Activated naive CD8-positive, alpha-beta T cell treated with anti-CD3 and anti-CD28 coated beads for 36 hours (primary cell): ENCODE results near the gene VMP1. TPM values are rescaled to one million over a fixed set of nuclear protein-coding genes. Genes with fewer than 3 reads are reported as not detected.
"Not testable (repeated sequence)": the region's sequence is repeated elsewhere in the genome, so short reads cannot be mapped to it uniquely, and the experiment has no call there.

ENCODE experiments used
- DNase-seq: peaks from one replicate; pipeline ENCODE4 v3.0.0; 2021
- H3K27ac Mint-ChIP-seq: one replicate; pipeline ENCODE4 v1.8.0; 2022; ENCODE audit warnings: mild to moderate bottlenecking, moderate library complexity, mixed read lengths
- H3K27me3 Mint-ChIP-seq: one replicate; pipeline ENCODE4 v1.8.0; 2022; ENCODE audit warnings: mild to moderate bottlenecking, mixed read lengths
- H3K36me3 Mint-ChIP-seq: one replicate; pipeline ENCODE4 v1.8.0; 2021; ENCODE audit warnings: mild to moderate bottlenecking, mixed read lengths
- H3K4me1 Mint-ChIP-seq: one replicate; pipeline ENCODE4 v1.8.0; 2021; ENCODE audit warnings: mixed read lengths
- H3K4me3 Mint-ChIP-seq: one replicate; pipeline ENCODE4 v1.8.0; 2022; ENCODE audit warnings: mild to moderate bottlenecking, moderate library complexity, mixed read lengths
- H3K9me3 Mint-ChIP-seq: one replicate; pipeline ENCODE4 v1.8.0; 2022; ENCODE audit warnings: mixed read lengths
- total RNA-seq, 2 experiments: library from RNA; stranded (reverse); gene quantifications; one replicate each; pipeline ENCODE4 v1.2.3, GENCODE V29; 2021

VMP1 gene
- total RNA-seq, 2 experiments from 2014 or later, result 137 to 143 TPM

DNA sequence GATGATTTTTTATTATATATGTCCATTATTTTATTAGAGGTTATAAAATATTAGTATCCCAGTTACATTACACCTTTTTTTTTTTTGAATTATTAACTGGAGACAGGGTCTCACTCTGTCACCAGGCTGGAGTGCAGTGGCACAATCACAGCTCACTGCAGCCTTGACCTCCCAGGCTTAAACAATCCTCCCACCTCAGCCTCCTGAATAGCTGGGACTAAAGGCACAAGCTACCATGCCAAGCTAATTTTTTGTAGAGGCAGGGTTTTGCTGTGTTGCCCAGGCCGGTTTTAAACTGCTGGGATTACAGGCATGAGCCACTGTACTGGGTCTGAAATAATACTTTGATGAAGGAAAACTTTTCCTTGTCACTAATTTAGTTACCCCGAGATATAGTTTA is 63.6 kb downstream of the VMP1 start:
- no peaks in the 10 kb centered on the region for H3K27me3 Mint-ChIP-seq
- peaks cover 13% of the 10 kb centered on the region for H3K4me1 Mint-ChIP-seq
- no peak for DNase-seq
- H3K36me3 Mint-ChIP-seq, result peaks cover 40% of the 10 kb centered on the region
- H3K4me3 Mint-ChIP-seq, result no peak overlapping the region
- H3K9me3 Mint-ChIP-seq, result peaks cover 3% of the 10 kb centered on the region
- no peak overlapping the region for H3K27ac Mint-ChIP-seq

DNA sequence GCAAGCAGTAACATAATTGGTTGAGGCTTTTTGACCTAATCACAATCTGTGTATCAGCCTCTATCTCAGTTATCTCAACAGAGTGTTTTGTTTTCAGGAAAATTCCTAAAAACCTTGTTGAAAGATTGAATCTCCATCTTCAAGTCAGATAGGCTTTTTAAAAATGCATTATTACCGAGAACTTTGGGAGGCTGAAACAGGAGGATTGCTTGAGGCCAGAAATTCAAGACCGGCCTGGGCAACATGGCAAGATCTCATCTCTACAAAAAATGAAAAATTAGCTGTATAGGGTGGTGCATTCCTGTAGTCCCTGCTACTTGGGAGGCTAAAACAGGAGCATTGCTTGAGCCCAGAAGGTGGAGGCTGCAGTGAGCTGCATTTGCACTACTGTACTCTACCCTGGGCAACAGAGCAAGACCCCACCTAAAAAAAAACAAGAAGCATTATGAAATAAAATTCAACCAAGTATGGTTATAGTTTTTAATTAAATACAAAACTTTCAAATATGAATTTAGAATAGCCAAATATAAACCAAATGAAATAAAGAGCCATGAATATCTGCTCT is 68.4 kb downstream of the VMP1 start:
- peaks cover 27% of the 10 kb centered on the region for H3K4me1 Mint-ChIP-seq
- H3K36me3 Mint-ChIP-seq, result peaks cover 62% of the 10 kb centered on the region
- DNase-seq, result no peak
- no peak overlapping the region for H3K4me3 Mint-ChIP-seq
- H3K27ac Mint-ChIP-seq, result peak overlapping the region; percentile 34
- peaks cover 8% of the 10 kb centered on the region for H3K9me3 Mint-ChIP-seq
- no peaks in the 10 kb centered on the region for H3K27me3 Mint-ChIP-seq

DNA sequence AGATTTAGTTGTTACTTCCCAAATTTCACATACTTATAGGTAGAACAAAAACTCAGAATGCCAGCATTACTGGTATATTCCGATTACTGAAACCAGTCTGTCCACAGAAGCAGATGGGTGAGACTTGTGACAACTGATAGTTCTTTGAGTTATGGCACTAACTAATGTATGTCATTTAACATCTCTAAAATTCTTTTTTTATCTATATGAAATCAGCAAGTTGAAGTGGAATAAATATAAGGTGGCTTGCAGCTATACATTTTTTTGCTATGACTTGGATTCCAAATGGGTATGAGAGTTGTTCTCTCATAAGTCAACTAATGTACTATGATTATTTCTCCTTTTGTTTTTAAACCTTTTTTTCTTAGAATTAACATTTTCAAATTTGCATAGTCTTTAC is 69.1 kb downstream of the VMP1 start:
- Mint-ChIP-seq H3K27me3 (no peaks in the 10 kb centered on the region), H3K4me3 (no peak overlapping the region), H3K9me3 (peaks cover 8% of the 10 kb centered on the region), H3K27ac (peak overlapping the region; percentile 84), H3K36me3 (peaks cover 64% of the 10 kb centered on the region), H3K4me1 (peaks cover 28% of the 10 kb centered on the region)
- DNase-seq, result no peak

DNA sequence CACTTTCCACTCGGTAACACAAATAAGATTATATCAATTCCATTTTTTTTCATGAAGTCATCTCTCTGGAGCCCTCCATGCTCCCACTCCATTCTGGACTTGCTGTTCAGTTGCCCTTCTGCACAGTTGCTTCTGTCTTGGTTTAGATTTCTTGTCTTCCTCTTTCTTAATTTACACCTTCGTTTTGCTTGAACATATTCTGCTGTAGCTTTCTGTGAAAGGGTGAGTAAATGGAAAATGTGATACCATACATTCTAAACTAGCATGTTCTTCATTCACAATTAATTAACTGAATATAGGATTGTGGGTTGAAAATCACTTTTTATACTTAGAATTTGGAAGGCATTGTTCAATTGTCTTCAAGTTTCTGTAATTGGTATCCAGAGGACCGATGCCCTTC is 69.6 kb downstream of the VMP1 start:
- Mint-ChIP-seq H3K9me3 (peaks cover 8% of the 10 kb centered on the region), H3K4me3 (no peak overlapping the region), H3K36me3 (peaks cover 61% of the 10 kb centered on the region), H3K4me1 (peaks cover 30% of the 10 kb centered on the region), H3K27ac (peak overlapping the region; percentile 84), H3K27me3 (no peaks in the 10 kb centered on the region)
- DNase-seq, result no peak

DNA sequence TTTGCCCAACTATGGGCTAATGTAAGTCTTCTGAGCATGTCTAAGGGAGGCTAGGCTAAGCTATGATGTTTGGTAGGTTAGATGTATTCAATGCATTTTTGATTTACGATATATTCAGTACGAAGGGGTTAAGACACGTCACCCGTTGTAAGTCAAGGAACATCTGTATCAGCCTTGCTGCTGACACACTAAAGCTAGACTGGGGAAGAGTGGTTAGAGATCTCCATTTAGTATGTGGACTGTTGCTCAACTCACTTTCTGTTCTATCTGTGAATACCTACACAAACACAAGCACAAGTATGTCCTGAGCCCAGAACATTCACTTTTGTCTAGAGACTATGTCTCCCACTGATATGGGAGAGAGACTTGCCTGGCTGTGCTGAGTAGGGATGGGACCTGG is 71.5 kb downstream of the VMP1 start:
- Mint-ChIP-seq H3K4me3 (no peak overlapping the region), H3K27ac (peak overlapping the region; percentile 11), H3K9me3 (peaks cover 8% of the 10 kb centered on the region), H3K27me3 (no peaks in the 10 kb centered on the region), H3K4me1 (peaks cover 46% of the 10 kb centered on the region), H3K36me3 (peaks cover 66% of the 10 kb centered on the region)
- no peak for DNase-seq

DNA sequence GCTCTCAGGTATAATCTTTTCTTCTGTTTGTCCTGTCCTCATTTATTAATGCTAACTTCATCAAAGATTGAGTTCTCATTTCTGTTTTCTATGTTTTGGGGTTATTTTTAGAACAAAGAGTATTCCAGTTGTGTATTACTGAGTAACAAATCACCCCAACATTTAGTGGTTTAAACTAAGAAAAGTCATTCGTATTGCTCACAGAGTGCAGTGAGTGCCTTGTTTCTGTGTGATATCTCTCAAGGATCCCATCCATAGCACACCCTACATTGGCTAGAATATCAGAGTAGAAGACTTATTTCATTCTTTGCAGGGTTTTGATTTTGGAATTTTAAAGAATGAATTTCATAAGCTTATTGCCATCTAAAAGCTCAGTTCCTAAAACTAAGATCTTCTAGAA is 72.1 kb downstream of the VMP1 start:
- H3K27me3 Mint-ChIP-seq, result no peaks in the 10 kb centered on the region
- peaks cover 8% of the 10 kb centered on the region for H3K9me3 Mint-ChIP-seq
- H3K4me3 Mint-ChIP-seq, result no peak overlapping the region
- H3K27ac Mint-ChIP-seq, result peak overlapping the region; percentile 76
- peaks cover 69% of the 10 kb centered on the region for H3K36me3 Mint-ChIP-seq
- no peak for DNase-seq
- peaks cover 51% of the 10 kb centered on the region for H3K4me1 Mint-ChIP-seq

DNA sequence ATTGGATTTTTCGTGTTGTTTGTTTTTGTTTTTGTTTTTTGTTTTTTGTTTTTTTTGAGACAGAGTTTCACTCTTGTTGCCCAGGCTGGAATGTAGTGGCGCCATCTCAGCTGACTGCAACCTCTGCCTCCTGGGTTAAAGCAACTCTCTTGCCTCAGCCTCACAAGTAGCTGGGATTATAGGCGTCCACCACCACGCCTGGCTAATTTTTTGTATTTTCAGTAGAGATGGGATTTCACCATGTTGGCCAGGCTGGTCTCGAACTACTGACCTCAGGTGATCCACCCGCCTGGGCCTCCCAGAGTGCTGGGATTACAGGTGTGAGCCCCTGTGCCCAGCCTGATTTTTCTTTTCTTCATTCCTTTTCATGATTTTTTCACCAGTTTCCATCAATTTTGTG is 73.1 kb downstream of the VMP1 start:
- H3K27me3 Mint-ChIP-seq, DNase-seq, H3K27ac Mint-ChIP-seq, H3K4me3 Mint-ChIP-seq, H3K9me3 Mint-ChIP-seq: not testable (repeated sequence)
- peaks cover 66% of the 10 kb centered on the region for H3K36me3 Mint-ChIP-seq
- H3K4me1 Mint-ChIP-seq, result peaks cover 54% of the 10 kb centered on the region

DNA sequence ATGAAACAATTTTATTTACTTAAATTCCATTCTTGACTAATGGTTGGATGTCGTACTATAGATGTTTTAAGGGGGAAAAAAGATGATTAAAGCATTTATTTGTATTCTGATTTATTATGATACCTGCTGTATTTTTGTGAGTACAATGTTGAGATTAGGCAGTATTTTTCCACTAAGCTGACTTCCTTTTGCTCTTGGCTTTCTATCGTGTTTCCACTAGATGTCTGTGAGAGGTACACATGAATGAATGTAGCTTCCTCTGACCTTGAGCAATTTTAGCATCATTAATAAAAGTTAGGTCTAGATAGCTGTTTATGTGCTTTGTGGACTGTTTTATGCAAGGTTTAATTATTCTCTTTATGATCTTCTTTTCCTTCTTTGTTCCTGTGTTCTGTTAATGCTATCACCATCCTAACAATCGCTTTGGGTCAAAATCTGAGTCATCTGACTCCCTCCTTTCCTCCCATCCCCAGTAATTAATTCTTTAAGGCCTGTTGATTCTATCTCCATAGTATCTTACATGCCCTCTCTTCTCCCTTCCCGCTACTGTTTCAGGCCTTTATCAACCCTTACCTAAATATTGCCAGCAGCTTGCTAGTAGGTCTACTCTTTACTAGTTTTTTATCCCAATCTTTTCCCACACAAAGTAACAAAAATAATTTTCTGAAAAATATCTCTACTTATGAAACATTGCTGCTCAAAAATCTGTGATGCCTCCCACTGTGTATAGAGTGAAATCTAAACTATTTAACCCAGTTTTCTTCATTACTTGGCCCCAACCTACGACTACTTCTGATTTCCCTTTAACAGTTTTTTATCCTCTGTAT is 76.0 kb downstream of the VMP1 start:
- Mint-ChIP-seq H3K36me3 (peaks cover 44% of the 10 kb centered on the region), H3K9me3 (no peaks in the 10 kb centered on the region), H3K4me1 (peaks cover 67% of the 10 kb centered on the region), H3K27me3 (no peaks in the 10 kb centered on the region), H3K27ac (peak overlapping the region; percentile 97), H3K4me3 (peak overlapping the region; percentile 62)
- DNase-seq, result no peak

DNA sequence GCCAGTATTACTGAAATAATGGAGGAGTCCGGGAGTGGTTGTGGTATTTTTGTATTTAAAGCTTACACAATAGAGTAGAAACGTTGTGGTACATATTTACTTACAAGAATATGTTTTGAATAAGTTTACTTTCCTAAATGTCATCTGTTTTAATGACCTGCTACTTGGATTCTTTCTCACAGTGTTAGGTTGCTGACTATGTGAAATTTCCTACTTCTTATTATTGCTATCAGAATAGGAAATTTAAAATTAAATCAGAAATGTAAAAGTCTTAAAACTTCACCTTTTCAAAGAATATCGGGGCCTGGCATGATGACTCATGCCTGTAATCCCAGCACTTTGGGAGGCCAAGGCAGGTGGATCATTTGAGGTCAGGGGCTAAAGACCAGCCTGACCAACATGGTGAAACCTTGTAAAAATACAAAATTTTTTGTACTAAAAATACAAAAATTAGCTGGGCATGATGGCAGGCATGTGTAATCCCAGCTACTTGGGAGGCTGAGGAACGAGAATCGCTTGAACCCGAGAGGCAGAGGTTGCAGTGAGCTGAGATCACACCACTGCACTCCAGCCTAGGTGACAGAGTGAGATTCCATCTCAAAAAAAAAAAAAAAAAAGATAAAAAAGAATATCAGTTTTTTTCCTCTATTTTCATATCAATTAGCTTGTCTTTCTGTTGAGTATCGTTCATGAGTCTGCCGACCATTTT is 77.8 kb downstream of the VMP1 start:
- Mint-ChIP-seq H3K27ac (peak overlapping the region; percentile 95), H3K4me1 (peaks cover 49% of the 10 kb centered on the region), H3K9me3 (no peaks in the 10 kb centered on the region), H3K36me3 (peaks cover 26% of the 10 kb centered on the region), H3K4me3 (peak overlapping the region; percentile 32), H3K27me3 (no peaks in the 10 kb centered on the region)
- DNase-seq, result no peak

DNA sequence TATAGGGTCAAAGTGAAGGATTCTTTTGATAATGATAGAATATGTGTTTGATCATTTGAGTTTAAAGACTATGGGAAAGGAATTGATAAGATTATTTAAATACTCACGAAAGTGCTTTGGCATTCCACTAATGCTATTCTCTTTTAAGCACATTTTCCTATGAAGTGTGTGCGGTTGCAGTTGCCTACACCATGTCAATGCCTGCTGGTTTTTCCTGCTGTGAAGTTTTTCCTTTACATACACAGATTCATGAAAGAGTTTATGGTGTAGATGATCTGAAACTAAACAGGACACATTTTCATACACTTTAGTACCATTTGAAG is 78.7 kb downstream of the VMP1 start:
- no peak for DNase-seq
- peaks cover 47% of the 10 kb centered on the region for H3K4me1 Mint-ChIP-seq
- H3K4me3 Mint-ChIP-seq, result peak overlapping the region; percentile 66
- H3K27me3 Mint-ChIP-seq, result no peaks in the 10 kb centered on the region
- peaks cover 24% of the 10 kb centered on the region for H3K36me3 Mint-ChIP-seq
- H3K9me3 Mint-ChIP-seq, result no peaks in the 10 kb centered on the region
- H3K27ac Mint-ChIP-seq, result peak overlapping the region; percentile 95

DNA sequence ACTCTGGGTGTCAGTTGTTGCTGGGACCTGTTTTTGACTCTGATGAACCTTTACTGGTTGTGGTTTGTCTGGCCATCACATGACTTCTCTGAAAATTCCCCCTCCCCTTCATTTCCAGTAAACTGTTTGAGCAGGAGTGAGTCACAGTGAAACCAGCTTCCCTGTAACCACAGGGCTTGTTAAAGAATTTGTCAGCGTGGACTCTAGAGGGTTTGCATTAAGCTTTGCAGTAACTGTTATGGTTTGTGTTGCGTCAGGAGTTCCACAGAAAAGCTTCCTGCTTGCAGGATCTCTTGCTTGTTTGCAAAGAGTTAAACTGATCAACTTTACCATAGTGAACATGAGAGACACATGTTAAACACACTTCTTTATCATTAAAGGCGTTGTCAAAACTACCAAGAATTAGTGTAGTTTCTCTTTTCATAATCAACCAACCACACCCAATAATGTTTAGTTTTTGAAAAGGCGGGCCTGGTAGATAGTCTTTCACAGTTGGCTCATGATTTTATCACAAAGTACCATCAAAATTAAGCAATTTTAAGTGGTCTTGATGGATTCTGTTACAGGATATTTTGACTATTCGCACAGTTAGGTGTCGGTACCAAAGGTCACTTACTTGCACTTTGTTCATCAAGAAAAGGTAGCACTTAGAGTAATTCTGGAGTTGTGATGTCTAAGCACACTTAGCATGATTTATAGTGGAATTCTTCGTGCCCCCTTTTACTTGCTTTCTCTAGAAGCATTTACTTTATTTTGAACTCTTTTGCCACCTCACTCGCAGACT is 79.3 kb downstream of the VMP1 start:
- H3K36me3 Mint-ChIP-seq, result peaks cover 27% of the 10 kb centered on the region
- H3K4me3 Mint-ChIP-seq, result peak overlapping the region; percentile 66
- H3K27me3 Mint-ChIP-seq, result no peaks in the 10 kb centered on the region
- H3K27ac Mint-ChIP-seq, result peak overlapping the region; percentile 95
- H3K9me3 Mint-ChIP-seq, result no peaks in the 10 kb centered on the region
- DNase-seq, result peak; percentile 80
- peaks cover 47% of the 10 kb centered on the region for H3K4me1 Mint-ChIP-seq

DNA sequence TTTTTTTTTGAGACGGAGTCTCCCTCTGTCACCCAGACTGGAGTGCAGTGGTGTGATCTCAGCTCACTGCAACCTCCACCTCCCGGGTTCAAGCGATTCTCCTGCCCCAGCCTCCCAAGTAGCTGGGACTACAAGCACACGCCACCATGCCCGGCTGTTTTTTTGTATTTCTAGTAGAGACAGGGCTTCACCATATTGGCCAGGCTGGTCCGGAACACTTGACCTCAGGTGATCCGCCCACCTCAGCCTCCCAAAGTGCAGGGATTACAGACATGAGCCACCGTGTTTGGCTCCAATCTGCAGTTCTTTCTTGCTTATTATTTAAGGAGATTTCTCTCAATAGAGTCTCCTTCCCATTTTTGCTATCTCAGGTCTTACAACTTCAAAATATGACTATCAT is 82.4 kb downstream of the VMP1 start:
- peak overlapping the region; percentile 68 for H3K27ac Mint-ChIP-seq
- peaks cover 25% of the 10 kb centered on the region for H3K4me1 Mint-ChIP-seq
- not testable (repeated sequence) for H3K27me3 Mint-ChIP-seq, DNase-seq, H3K4me3 Mint-ChIP-seq, H3K9me3 Mint-ChIP-seq
- H3K36me3 Mint-ChIP-seq, result peaks cover 25% of the 10 kb centered on the region

DNA sequence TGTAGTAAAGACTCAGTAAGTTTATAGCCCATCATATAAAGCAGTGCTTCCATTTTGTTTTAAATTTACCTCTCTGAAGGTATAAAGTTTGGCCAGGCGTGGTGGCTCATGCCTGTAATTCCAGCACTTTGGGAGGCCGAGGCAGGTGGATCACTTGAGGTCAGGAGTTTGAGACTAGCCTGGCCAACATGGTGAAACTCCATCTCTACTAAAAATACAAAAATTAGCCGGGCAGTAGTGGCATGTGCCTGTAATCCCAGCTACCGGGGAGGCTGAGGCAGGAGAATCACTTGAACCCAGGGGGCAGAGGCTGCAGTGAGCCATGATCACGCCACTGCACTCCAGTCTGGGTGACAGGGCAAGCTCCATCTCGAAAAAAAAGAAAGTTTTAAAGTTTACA is 83.0 kb downstream of the VMP1 start:
- Mint-ChIP-seq H3K36me3 (peaks cover 25% of the 10 kb centered on the region), H3K4me1 (peaks cover 23% of the 10 kb centered on the region), H3K27ac (peak overlapping the region; percentile 29)
- not testable (repeated sequence) for H3K27me3 Mint-ChIP-seq, H3K9me3 Mint-ChIP-seq, H3K4me3 Mint-ChIP-seq, DNase-seq

DNA sequence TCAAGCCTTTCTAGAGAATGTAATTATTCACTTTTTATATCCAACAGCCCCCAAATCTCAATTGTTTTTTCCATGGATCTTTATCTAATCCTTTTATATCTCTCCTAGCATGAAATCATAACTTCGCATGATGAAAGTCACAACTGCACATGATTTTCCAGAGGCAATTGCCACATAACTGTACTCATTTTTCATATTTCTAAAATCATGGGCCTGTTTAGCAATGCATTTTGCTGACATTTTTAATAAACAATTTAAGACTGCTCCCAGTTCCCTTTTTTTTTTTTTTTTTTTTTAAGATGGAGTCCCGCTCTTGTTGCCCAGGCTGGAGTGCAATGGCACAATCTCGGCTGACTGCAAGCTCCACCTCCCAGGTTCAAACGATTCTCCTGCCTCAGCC is 83.5 kb downstream of the VMP1 start:
- H3K4me1 Mint-ChIP-seq, result peaks cover 22% of the 10 kb centered on the region
- H3K27ac Mint-ChIP-seq, result no peak overlapping the region
- no peak for DNase-seq
- H3K4me3 Mint-ChIP-seq, result no peak overlapping the region
- no peaks in the 10 kb centered on the region for H3K9me3 Mint-ChIP-seq
- peaks cover 25% of the 10 kb centered on the region for H3K36me3 Mint-ChIP-seq
- H3K27me3 Mint-ChIP-seq, result no peaks in the 10 kb centered on the region
